Activated naive CD4-positive, alpha-beta T cell treated with anti-CD3 and anti-CD28 coated beads, Interleukin-2, amount 10 ng/mL, durations not matched to agents 7 days and 5 days (primary cell): Measurements from ENCODE around the gene DIO1.
"Not testable (repeated sequence)": the region's sequence is repeated elsewhere in the genome, so short reads cannot be mapped to it uniquely, and the experiment has no call there.

Experiments
- CTCF ChIA-PET: fragments of 350-600 bp; sonication (Branson Sonifier 250); formaldehyde crosslinking; loops from one replicate; lab custom pipeline; 2021; ENCODE audit warnings: antibody characterized with exemption; lab: Charles Lee
- DNase-seq: peaks from one replicate; pipeline ENCODE4 v3.0.0-alpha.2; 2020
- H3K27ac Mint-ChIP-seq: one replicate; pipeline ENCODE4 v1.8.0; 2021; ENCODE audit warnings: mild to moderate bottlenecking, moderate library complexity, mixed read lengths
- H3K27me3 Mint-ChIP-seq: one replicate; pipeline ENCODE4 v1.8.0; 2021; ENCODE audit warnings: mild to moderate bottlenecking, mixed read lengths
- H3K36me3 Mint-ChIP-seq: one replicate; pipeline ENCODE4 v1.8.0; 2021; ENCODE audit warnings: mixed read lengths
- H3K4me1 Mint-ChIP-seq: one replicate; pipeline ENCODE4 v1.8.0; 2021; ENCODE audit warnings: mixed read lengths
- H3K4me3 Mint-ChIP-seq: one replicate; pipeline ENCODE4 v1.8.0; 2021; ENCODE audit warnings: mild to moderate bottlenecking, moderate library complexity, mixed read lengths
- H3K9me3 Mint-ChIP-seq: one replicate; pipeline ENCODE4 v1.8.0; 2021; ENCODE audit warnings: mixed read lengths

The DIO1 gene

GRCh38 chr1:53893999-53894636, at the start of gene DIO1:
TSS of gene DIO1 (plus strand) at chr1:53894187. CDS start at chr1:53894211, 24 bp downstream.
- peaks cover 20% of the 10 kb centered on the region for H3K27me3 Mint-ChIP-seq
- H3K27ac Mint-ChIP-seq = no peak within 1 kb of the TSS
- no peak within 1 kb of the TSS for H3K4me3 Mint-ChIP-seq

GRCh38 chr1:53847980-53848379, 46.0 kb upstream of the DIO1 start:
- Mint-ChIP-seq H3K36me3 (peaks cover 16% of the 10 kb centered on the region), H3K4me3 (no peak overlapping the region), H3K27me3 (peaks cover 14% of the 10 kb centered on the region), H3K9me3 (no peaks in the 10 kb centered on the region), H3K27ac (no peak overlapping the region), H3K4me1 (no peaks in the 10 kb centered on the region)
- CTCF ChIA-PET = interaction anchor here (1.3 to 2.1 kb wide), 2 partner anchors 12 to 102 kb away, joined by 4 to 10 read pairs; no protein-coding TSS in a partner anchor
- DNase-seq = no peak

More at GRCh38 chr1:53893999-53894636, at the start of gene DIO1:
- no peak for DNase-seq
- Mint-ChIP-seq H3K9me3 (no peaks in the 10 kb centered on the region), H3K36me3 (no peaks in the 10 kb centered on the region), H3K4me1 (peaks cover 14% of the 10 kb centered on the region)
- CTCF ChIA-PET = no interaction called here

GRCh38 chr1:53850082-53850673, 43.8 kb upstream of the DIO1 start:
- no peak overlapping the region for H3K4me3 Mint-ChIP-seq
- DNase-seq = no peak
- CTCF ChIA-PET = interaction anchor here (0.7 to 2.4 kb wide), 4 partner anchors 8 to 360 kb away, joined by 3 to 13 read pairs (median 4); no protein-coding TSS in a partner anchor
- H3K4me1 Mint-ChIP-seq = no peaks in the 10 kb centered on the region
- peaks cover 6% of the 10 kb centered on the region for H3K27me3 Mint-ChIP-seq
- peaks cover 21% of the 10 kb centered on the region for H3K36me3 Mint-ChIP-seq
- no peaks in the 10 kb centered on the region for H3K9me3 Mint-ChIP-seq
- H3K27ac Mint-ChIP-seq = no peak overlapping the region

GRCh38 chr1:53851571-53852285, 42.3 kb upstream of the DIO1 start:
- Mint-ChIP-seq H3K4me3 (no peak overlapping the region), H3K36me3 (peaks cover 25% of the 10 kb centered on the region), H3K27ac (no peak overlapping the region), H3K4me1 (no peaks in the 10 kb centered on the region), H3K27me3 (peaks cover 4% of the 10 kb centered on the region), H3K9me3 (no peaks in the 10 kb centered on the region)
- CTCF ChIA-PET = interaction anchor here (0.8 to 2.4 kb wide), 3 partner anchors 9 to 123 kb away, joined by 3 to 13 read pairs (median 6); no protein-coding TSS in a partner anchor
- DNase-seq = no peak

- Mint-ChIP-seq H3K27me3 (no peaks in the 10 kb centered on the region), H3K9me3 (no peaks in the 10 kb centered on the region), H3K36me3 (peaks cover 12% of the 10 kb centered on the region), H3K4me1 (peaks cover 10% of the 10 kb centered on the region), H3K4me3 (no peak overlapping the region), H3K27ac (no peak overlapping the region)
- DNase-seq = peak; percentile 66
- CTCF ChIA-PET = interaction anchor here (0.6 to 7.5 kb wide), 43 partner anchors 9 to 1086 kb away, joined by 3 to 130 read pairs (median 4); partner anchors contain the start of genes IFT25 and LRRC42
These were observed 33.0 kb upstream of the DIO1 start for GRCh38 chr1:53860967-53861411.

GRCh38 chr1:53862507-53862906, 31.5 kb upstream of the DIO1 start:
- CTCF ChIA-PET = interaction anchor here (0.9 to 7.5 kb wide), 9 partner anchors 8 to 219 kb away, joined by 3 to 130 read pairs (median 21); partner anchors contain the start of genes IFT25 and LRRC42
- H3K27ac Mint-ChIP-seq = no peak overlapping the region
- DNase-seq = no peak
- H3K36me3 Mint-ChIP-seq = peaks cover 7% of the 10 kb centered on the region
- peaks cover 10% of the 10 kb centered on the region for H3K4me1 Mint-ChIP-seq
- H3K4me3 Mint-ChIP-seq = no peak overlapping the region
- H3K9me3 Mint-ChIP-seq = no peaks in the 10 kb centered on the region
- no peaks in the 10 kb centered on the region for H3K27me3 Mint-ChIP-seq

GRCh38 chr1:53868565-53868964, 25.4 kb upstream of the DIO1 start:
- Mint-ChIP-seq H3K4me3 (no peak overlapping the region), H3K27me3 (no peaks in the 10 kb centered on the region), H3K9me3 (no peaks in the 10 kb centered on the region), H3K36me3 (peaks cover 9% of the 10 kb centered on the region), H3K27ac (no peak overlapping the region), H3K4me1 (no peaks in the 10 kb centered on the region)
- DNase-seq = no peak
- CTCF ChIA-PET = interaction anchor here (1.5 to 6.7 kb wide), 3 partner anchors 8 to 80 kb away, joined by 3 to 60 read pairs (median 10); no protein-coding TSS in a partner anchor

- H3K4me1 Mint-ChIP-seq = no peaks in the 10 kb centered on the region
These were observed 24.4 kb upstream of the DIO1 start for GRCh38 chr1:53869454-53870117.

GRCh38 chr1:53871221-53871620, 22.8 kb upstream of the DIO1 start:
- Mint-ChIP-seq H3K4me3 (no peak overlapping the region), H3K4me1 (no peaks in the 10 kb centered on the region), H3K36me3 (peaks cover 14% of the 10 kb centered on the region), H3K9me3 (no peaks in the 10 kb centered on the region), H3K27ac (no peak overlapping the region), H3K27me3 (no peaks in the 10 kb centered on the region)
- CTCF ChIA-PET = interaction anchor here (1.6 to 6.7 kb wide), 3 partner anchors 8 to 88 kb away, joined by 3 to 60 read pairs (median 26); no protein-coding TSS in a partner anchor
- DNase-seq = no peak

More at GRCh38 chr1:53869454-53870117, 24.4 kb upstream of the DIO1 start:
- CTCF ChIA-PET = interaction anchor here (1.5 to 6.7 kb wide), 4 partner anchors 9 to 90 kb away, joined by 3 to 60 read pairs (median 18); no protein-coding TSS in a partner anchor
- H3K27me3 Mint-ChIP-seq = no peaks in the 10 kb centered on the region
- DNase-seq = no peak
- H3K36me3 Mint-ChIP-seq = peaks cover 9% of the 10 kb centered on the region
- H3K27ac Mint-ChIP-seq = no peak overlapping the region
- no peak overlapping the region for H3K4me3 Mint-ChIP-seq
- no peaks in the 10 kb centered on the region for H3K9me3 Mint-ChIP-seq

GRCh38 chr1:53871773-53872484, 22.1 kb upstream of the DIO1 start:
- DNase-seq = no peak
- CTCF ChIA-PET = interaction anchor here (0.9 to 6.7 kb wide), 5 partner anchors 7 to 88 kb away, joined by 3 to 60 read pairs (median 3); no protein-coding TSS in a partner anchor
- H3K9me3 Mint-ChIP-seq = no peaks in the 10 kb centered on the region
- no peak overlapping the region for H3K4me3 Mint-ChIP-seq
- no peaks in the 10 kb centered on the region for H3K27me3 Mint-ChIP-seq
- H3K27ac Mint-ChIP-seq = no peak overlapping the region
- H3K4me1 Mint-ChIP-seq = no peaks in the 10 kb centered on the region
- H3K36me3 Mint-ChIP-seq = peaks cover 15% of the 10 kb centered on the region

- not testable (repeated sequence) for DNase-seq, H3K9me3 Mint-ChIP-seq, H3K4me1 Mint-ChIP-seq, H3K27ac Mint-ChIP-seq, H3K4me3 Mint-ChIP-seq, H3K27me3 Mint-ChIP-seq
- CTCF ChIA-PET = interaction anchor here (0.6 to 1.7 kb wide), 4 partner anchors 15 to 84 kb away, joined by 3 to 6 read pairs (median 4); no protein-coding TSS in a partner anchor
- peaks cover 16% of the 10 kb centered on the region for H3K36me3 Mint-ChIP-seq
These were observed 18.8 kb upstream of the DIO1 start for GRCh38 chr1:53875150-53875549.

- H3K4me3 Mint-ChIP-seq = no peak overlapping the region
- no peaks in the 10 kb centered on the region for H3K4me1 Mint-ChIP-seq
- no peak for DNase-seq
- H3K9me3 Mint-ChIP-seq = peaks cover 3% of the 10 kb centered on the region
- H3K27ac Mint-ChIP-seq = no peak overlapping the region
- CTCF ChIA-PET = interaction anchor here (0.6 to 6.3 kb wide), 17 partner anchors 8 to 611 kb away, joined by 3 to 56 read pairs (median 4); partner anchors contain the start of genes IFT25, LRRC42 and YIPF1
- H3K27me3 Mint-ChIP-seq = no peaks in the 10 kb centered on the region
- peaks cover 29% of the 10 kb centered on the region for H3K36me3 Mint-ChIP-seq
These were observed 15.4 kb upstream of the DIO1 start for GRCh38 chr1:53878492-53879105.
